Trophoblast cell (in vitro differentiated cells and primary cell): ENCODE data around the gene RASA3.

ENCODE experiments used
- DNase-seq, 2 donors: peaks; one replicate each; pipeline ENCODE4 v3.0.0-alpha.2; 2016
- H2AFZ ChIP-seq: 2 replicates; pipeline ENCODE4 v1.6.1; 2013; ENCODE audit warnings: low read length, moderate library complexity, mild to moderate bottlenecking; ENCODE audit not compliant: insufficient read depth, poor library complexity
- H2AK5ac ChIP-seq: 2 replicates; pipeline ENCODE4 v1.6.1; 2013; ENCODE audit warnings: mild to moderate bottlenecking, low read length
- H2BK120ac ChIP-seq: 2 replicates; pipeline ENCODE4 v1.6.1; 2013; ENCODE audit warnings: low read length, mild to moderate bottlenecking, moderate library complexity; ENCODE audit not compliant: insufficient read depth, poor library complexity
- H2BK12ac ChIP-seq: 2 replicates; pipeline ENCODE4 v1.6.1; 2013; ENCODE audit warnings: mild to moderate bottlenecking, low read length, moderate library complexity
- H2BK5ac ChIP-seq: 2 replicates; pipeline ENCODE4 v1.6.1; 2013; ENCODE audit warnings: low read length, low read depth, moderate library complexity, mild to moderate bottlenecking; ENCODE audit not compliant: poor library complexity
- H3K14ac ChIP-seq: 2 replicates; pipeline ENCODE4 v1.6.1; 2013; ENCODE audit warnings: mild to moderate bottlenecking, low read length
- H3K18ac ChIP-seq: 2 replicates; pipeline ENCODE4 v1.6.1; 2013; ENCODE audit warnings: mild to moderate bottlenecking, low read length
- H3K23ac ChIP-seq: 2 replicates; pipeline ENCODE4 v1.6.1; 2013; ENCODE audit warnings: low read length
- H3K27ac ChIP-seq: 2 replicates; pipeline ENCODE4 v1.5.1; 2013; ENCODE audit warnings: low read depth, mild to moderate bottlenecking, inconsistent platforms, low read length, moderate library complexity
- H3K27me3 ChIP-seq: 2 replicates; pipeline ENCODE4 v1.6.1; 2013; ENCODE audit warnings: inconsistent platforms, mild to moderate bottlenecking, low read length, moderate library complexity; ENCODE audit not compliant: insufficient read depth
- H3K36me3 ChIP-seq, 2 experiments: 1 replicate in 1 of 2; 2 replicates in 1 of 2; pipeline ENCODE4 v1.6.1; 2013; ENCODE audit warnings: low read length in 2 of 2, mild to moderate bottlenecking in 2 of 2, moderate library complexity in 1 of 2; ENCODE audit not compliant: insufficient read depth in 2 of 2, control insufficient read depth in 1 of 2
- H3K4ac ChIP-seq: 2 replicates; pipeline ENCODE4 v1.6.1; 2013; ENCODE audit warnings: low read depth, mild to moderate bottlenecking, low read length, moderate library complexity
- H3K4me1 ChIP-seq, 2 experiments: 1 replicate in 1 of 2; 2 replicates in 1 of 2; pipeline ENCODE4 v1.6.1; 2013; ENCODE audit warnings: low read length in 2 of 2, mild to moderate bottlenecking in 2 of 2, moderate library complexity in 1 of 2; ENCODE audit not compliant: insufficient read depth in 2 of 2, control insufficient read depth in 1 of 2
- H3K4me2 ChIP-seq: 2 replicates; pipeline ENCODE4 v1.6.1; 2013; ENCODE audit warnings: inconsistent platforms, mild to moderate bottlenecking, low read length, moderate library complexity
- H3K4me3 ChIP-seq: 2 replicates; pipeline ENCODE4 v1.5.1; 2013; ENCODE audit warnings: mild to moderate bottlenecking, low read depth, low read length, inconsistent platforms
- H3K79me1 ChIP-seq: one replicate; pipeline ENCODE4 v1.6.1; 2013; ENCODE audit warnings: low read length
- H3K79me2 ChIP-seq: 2 replicates; pipeline ENCODE4 v1.6.1; 2013; ENCODE audit warnings: low read length, mild to moderate bottlenecking; ENCODE audit not compliant: control insufficient read depth, insufficient read depth, poor library complexity
- H3K9ac ChIP-seq: 2 replicates; pipeline ENCODE4 v1.6.1; 2013; ENCODE audit warnings: mild to moderate bottlenecking, low read length
- H3K9me3 ChIP-seq: 2 replicates; pipeline ENCODE4 v1.6.1; 2013; ENCODE audit warnings: low read depth, mild to moderate bottlenecking, control low read depth, inconsistent platforms, low read length; ENCODE audit not compliant: insufficient read depth
- H4K12ac ChIP-seq: 2 replicates; pipeline ENCODE4 v1.6.1; 2013; ENCODE audit warnings: low read depth, mild to moderate bottlenecking, low read length, moderate library complexity
- H4K8ac ChIP-seq: 2 replicates; pipeline ENCODE4 v1.6.1; 2013; ENCODE audit warnings: low read depth, mild to moderate bottlenecking, low read length, moderate library complexity
- H4K91ac ChIP-seq: one replicate; pipeline ENCODE4 v1.6.1; 2013; ENCODE audit warnings: low read depth, mild to moderate bottlenecking, low read length, moderate library complexity
- WGBS: extraction: QIAGEN DNeasy Blood & Tissue Kit; methylation state at CpG from one replicate; pipeline ENCODE4 v1.1.7; 2013; ENCODE audit warnings: missing lambda C conversion rate; ENCODE audit not compliant: insufficient read length, insufficient coverage; ENCODE audit errors: extremely low coverage; 5-methylcytosine and 5-hydroxymethylcytosine counted together

RASA3 gene

GRCh38 chr13:114017028-114017630 is 115.3 kb downstream of the RASA3 start:
- Histone ChIP-seq H2BK12ac (no peak overlapping the region), H3K18ac (no peak overlapping the region), H3K4me3 (no peak overlapping the region), H2BK120ac (no peak overlapping the region), H4K12ac (no peak overlapping the region), H3K9ac (no peak overlapping the region), H3K4ac (no peak overlapping the region), H3K27me3 (no peaks in the 10 kb centered on the region), H3K36me3 (peaks cover 60 to 72% of the 10 kb centered on the region in 2 experiments), H4K8ac (no peak overlapping the region), H3K14ac (no peak overlapping the region), H3K79me2 (no peaks in the 10 kb centered on the region), H2AK5ac (no peak overlapping the region), H3K79me1 (no peaks in the 10 kb centered on the region), H3K27ac (no peak overlapping the region), H3K4me1 (no peaks in the 10 kb centered on the region), H2AFZ (no peak overlapping the region), H4K91ac (no peak overlapping the region), H3K23ac (no peak overlapping the region), H2BK5ac (no peak overlapping the region), H3K4me2 (no peak overlapping the region), H3K9me3 (peaks cover 9% of the 10 kb centered on the region)
- DNase-seq = no peak
- no CpG with 5 or more reads among the region's 29 CpGs for WGBS

GRCh38 chr13:114016321-114017027 is 115.9 kb downstream of the RASA3 start:
- H3K9ac ChIP-seq = no peak overlapping the region
- no peaks in the 10 kb centered on the region for H3K4me1 ChIP-seq
- no peak overlapping the region for H2BK120ac ChIP-seq
- no peak overlapping the region for H4K12ac ChIP-seq
- H3K27ac ChIP-seq = no peak overlapping the region
- no peak overlapping the region for H3K4me3 ChIP-seq
- H3K79me2 ChIP-seq = no peaks in the 10 kb centered on the region
- no peak overlapping the region for H4K8ac ChIP-seq
- H3K79me1 ChIP-seq = no peaks in the 10 kb centered on the region
- no peak overlapping the region for H3K14ac ChIP-seq
- DNase-seq = no peak
- H3K4me2 ChIP-seq = no peak overlapping the region
- no peak overlapping the region for H2AK5ac ChIP-seq
- no peak overlapping the region for H2BK12ac ChIP-seq
- WGBS = no CpG with 5 or more reads among the region's 30 CpGs
- peaks cover 59 to 73% of the 10 kb centered on the region in 2 experiments for H3K36me3 ChIP-seq
- H3K4ac ChIP-seq = no peak overlapping the region
- H2BK5ac ChIP-seq = no peak overlapping the region
- no peak overlapping the region for H3K18ac ChIP-seq
- H2AFZ ChIP-seq = no peak overlapping the region
- H3K9me3 ChIP-seq = peaks cover 9% of the 10 kb centered on the region
- H4K91ac ChIP-seq = no peak overlapping the region
- no peaks in the 10 kb centered on the region for H3K27me3 ChIP-seq
- H3K23ac ChIP-seq = no peak overlapping the region

DNA sequence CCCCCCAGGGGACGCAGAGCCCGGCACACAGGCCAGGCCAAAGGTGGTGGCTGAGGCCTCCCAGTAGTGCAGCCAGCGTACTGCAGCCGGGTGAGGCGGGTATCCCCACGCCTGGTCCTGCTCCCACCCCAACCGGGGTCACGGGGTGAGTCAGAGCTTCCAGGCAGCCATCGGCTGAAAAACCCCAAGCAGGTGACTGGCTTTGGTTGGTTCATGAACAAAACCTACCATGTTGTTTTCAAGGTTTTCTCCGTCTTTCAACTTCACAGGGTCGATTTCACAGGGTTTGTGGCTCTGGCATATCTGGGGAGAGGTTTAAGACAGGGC is 116.5 kb downstream of the RASA3 start:
- Histone ChIP-seq H3K9me3 (peaks cover 9% of the 10 kb centered on the region), H3K79me1 (no peaks in the 10 kb centered on the region), H4K8ac (no peak overlapping the region), H3K4me1 (no peaks in the 10 kb centered on the region), H3K36me3 (peaks cover 60 to 73% of the 10 kb centered on the region in 2 experiments), H2AK5ac (no peak overlapping the region), H3K27me3 (no peaks in the 10 kb centered on the region), H3K9ac (no peak overlapping the region), H4K12ac (no peak overlapping the region), H3K4ac (no peak overlapping the region), H2BK12ac (no peak overlapping the region), H2AFZ (no peak overlapping the region), H3K4me3 (no peak overlapping the region), H3K4me2 (no peak overlapping the region), H2BK120ac (no peak overlapping the region), H3K27ac (no peak overlapping the region), H3K23ac (no peak overlapping the region), H3K79me2 (no peaks in the 10 kb centered on the region), H3K18ac (no peak overlapping the region), H4K91ac (no peak overlapping the region), H3K14ac (no peak overlapping the region), H2BK5ac (no peak overlapping the region)
- WGBS = no CpG with 5 or more reads among the region's 11 CpGs
- no peak for DNase-seq

GRCh38 chr13:114015111-114015968 is 117.1 kb downstream of the RASA3 start:
- no peak overlapping the region for H3K4ac ChIP-seq
- H3K27ac ChIP-seq = no peak overlapping the region
- DNase-seq = no peak
- H3K9me3 ChIP-seq = peaks cover 9% of the 10 kb centered on the region
- H2BK5ac ChIP-seq = no peak overlapping the region
- no peaks in the 10 kb centered on the region for H3K79me1 ChIP-seq
- no peak overlapping the region for H4K8ac ChIP-seq
- H3K4me1 ChIP-seq = no peaks in the 10 kb centered on the region
- no peak overlapping the region for H2BK120ac ChIP-seq
- H4K12ac ChIP-seq = no peak overlapping the region
- H3K23ac ChIP-seq = no peak overlapping the region
- H3K9ac ChIP-seq = no peak overlapping the region
- H3K14ac ChIP-seq = no peak overlapping the region
- no peak overlapping the region for H3K18ac ChIP-seq
- no peak overlapping the region for H2AFZ ChIP-seq
- WGBS = no CpG with 5 or more reads among the region's 40 CpGs
- H3K27me3 ChIP-seq = no peaks in the 10 kb centered on the region
- no peaks in the 10 kb centered on the region for H3K79me2 ChIP-seq
- no peak overlapping the region for H2AK5ac ChIP-seq
- H3K4me2 ChIP-seq = no peak overlapping the region
- no peak overlapping the region for H2BK12ac ChIP-seq
- no peak overlapping the region for H3K4me3 ChIP-seq
- peaks cover 57 to 69% of the 10 kb centered on the region in 2 experiments for H3K36me3 ChIP-seq
- no peak overlapping the region for H4K91ac ChIP-seq
